ENCODE results near the gene ACTC1.

DNA sequence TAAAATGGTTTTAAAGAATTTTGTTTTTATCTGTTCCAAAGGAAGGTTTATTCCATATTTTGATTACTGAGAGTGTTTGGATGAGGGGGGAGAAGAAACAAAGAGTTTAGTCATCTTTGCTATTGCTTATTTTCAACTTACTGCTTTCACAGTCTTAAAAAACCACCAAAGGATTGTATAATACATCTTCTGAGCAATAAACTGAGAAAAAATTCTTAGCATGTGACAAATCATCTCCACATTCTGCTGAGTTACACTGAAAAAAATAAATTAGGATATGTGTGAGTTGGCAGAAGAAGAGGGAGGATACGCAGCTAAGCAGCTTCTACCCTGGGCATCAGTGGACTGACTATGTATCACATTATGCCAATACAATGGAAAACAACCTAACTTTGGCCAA lies 23.2 kb upstream of the ACTC1 start:
- TF ChIP-seq, protein P1, sequence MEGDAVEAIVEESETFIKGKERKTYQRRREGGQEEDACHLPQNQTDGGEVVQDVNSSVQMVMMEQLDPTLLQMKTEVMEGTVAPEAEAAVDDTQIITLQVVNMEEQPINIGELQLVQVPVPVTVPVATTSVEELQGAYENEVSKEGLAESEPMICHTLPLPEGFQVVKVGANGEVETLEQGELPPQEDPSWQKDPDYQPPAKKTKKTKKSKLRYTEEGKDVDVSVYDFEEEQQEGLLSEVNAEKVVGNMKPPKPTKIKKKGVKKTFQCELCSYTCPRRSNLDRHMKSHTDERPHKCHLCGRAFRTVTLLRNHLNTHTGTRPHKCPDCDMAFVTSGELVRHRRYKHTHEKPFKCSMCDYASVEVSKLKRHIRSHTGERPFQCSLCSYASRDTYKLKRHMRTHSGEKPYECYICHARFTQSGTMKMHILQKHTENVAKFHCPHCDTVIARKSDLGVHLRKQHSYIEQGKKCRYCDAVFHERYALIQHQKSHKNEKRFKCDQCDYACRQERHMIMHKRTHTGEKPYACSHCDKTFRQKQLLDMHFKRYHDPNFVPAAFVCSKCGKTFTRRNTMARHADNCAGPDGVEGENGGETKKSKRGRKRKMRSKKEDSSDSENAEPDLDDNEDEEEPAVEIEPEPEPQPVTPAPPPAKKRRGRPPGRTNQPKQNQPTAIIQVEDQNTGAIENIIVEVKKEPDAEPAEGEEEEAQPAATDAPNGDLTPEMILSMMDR (conservative IDR thresholded peaks at IDR 0.05; ENCODE audit: low read depth, low read length), result no peak
- no peak for TF ChIP-seq EZH2 (IDR thresholded peaks at IDR 0.05; ENCODE audit: borderline replicate concordance, low read depth, low read length, poor library complexity, severe bottlenecking)

Measured in A673 (cell line).